ENCODE measurements around the gene ATL2. TPM values are rescaled to one million over a fixed set of nuclear protein-coding genes. Genes with fewer than 3 reads are reported as not detected.

ATL2 gene
- total RNA-seq, 1 experiment from 2014 or later: 66.7 TPM

GRCh38 chr2:38281095-38281742 lies 95.9 kb downstream of the ATL2 start:
- H3K9me3 ChIP-seq (ENCODE audit: control insufficient read depth, low read depth, low read length): no peaks in the 10 kb centered on the region
- H3K27ac ChIP-seq (ENCODE audit: insufficient read length, low read depth, low read length): no peak overlapping the region
- H2BK120ac ChIP-seq (ENCODE audit: low read depth, low read length, poor library complexity, severe bottlenecking): no peak overlapping the region
- H2AFZ ChIP-seq (ENCODE audit: low read length): no peak overlapping the region
- H2BK20ac ChIP-seq (ENCODE audit: low read depth, low read length, poor library complexity, severe bottlenecking): no peak overlapping the region
- Mint-ChIP-seq H3K4me1 (peaks cover 26 to 30% of the 10 kb centered on the region in 2 experiments), H3K4me3 (no peak overlapping the region), H3K27ac (no peak overlapping the region), H3K27me3 (ENCODE audit: low read depth) (peaks cover 19% of the 10 kb centered on the region), H3K9me3 (no peaks in the 10 kb centered on the region; a peak in 1 of 5 replicates), H3K36me3 (ENCODE audit: insufficient read depth in 1 of 3, low read depth in 3 of 3) (peaks cover 0 to 10% (median 0%) of the 10 kb centered on the region in 3 experiments; a peak in 2 of 7 replicates)
- no peaks in the 10 kb centered on the region for H3K79me1 ChIP-seq (ENCODE audit: insufficient read depth, low read depth, low read length, poor library complexity, severe bottlenecking)
- H4K8ac ChIP-seq (replicated peaks; ENCODE audit: insufficient read length, low read depth, low read length): no peak overlapping the region
- H4K91ac ChIP-seq (ENCODE audit: insufficient read length, low read depth, low read length): no peak overlapping the region
- H3K14ac ChIP-seq (ENCODE audit: insufficient read depth, low read length): no peak overlapping the region
- H2AK5ac ChIP-seq (ENCODE audit: insufficient read length, low read length): no peak overlapping the region
- no peaks in the 10 kb centered on the region for H3K23me2 ChIP-seq (ENCODE audit: insufficient read length, low read depth, low read length, poor library complexity, severe bottlenecking)
- H2BK12ac ChIP-seq (ENCODE audit: insufficient read length, low read depth, low read length): no peak overlapping the region
- no peak overlapping the region for H4K5ac ChIP-seq (ENCODE audit: insufficient read length, low read depth, low read length)
- H2BK15ac ChIP-seq (ENCODE audit: low read depth, low read length): no peak overlapping the region
- no CpG with 5 or more reads among the region's 6 CpGs for WGBS (ENCODE audit: extremely low coverage, insufficient read length, low lambda C conversion rate)
- TF ChIP-seq CTCF (conservative IDR thresholded peaks at IDR 0.05): no peak
- H2BK5ac ChIP-seq (ENCODE audit: insufficient read length, low read length): no peak overlapping the region
- no peak overlapping the region for H3K4ac ChIP-seq (ENCODE audit: low read depth, low read length)
- no peak overlapping the region for H3K4me2 ChIP-seq (ENCODE audit: insufficient read depth, insufficient read length, low read length)
- H3K18ac ChIP-seq (ENCODE audit: insufficient read length, low read depth, low read length): no peak overlapping the region
- H4K20me1 ChIP-seq (ENCODE audit: control insufficient read depth, insufficient read depth, insufficient read length): peaks cover 2% of the 10 kb centered on the region
- H3K27me3 ChIP-seq (ENCODE audit: insufficient read depth, low read length): no peaks in the 10 kb centered on the region; the same call in 1 of the 2 replicates
- H3K23ac ChIP-seq (ENCODE audit: insufficient read length, low read depth, low read length): no peak overlapping the region
- H3K9ac ChIP-seq (ENCODE audit: extremely low read depth, insufficient read length, low read length): no peak overlapping the region
- no peak for DNase-seq
- H3T11ph ChIP-seq (ENCODE audit: low read length): no peak overlapping the region
- H3K4me1 ChIP-seq (ENCODE audit: insufficient read depth, low read length): peaks cover 6% of the 10 kb centered on the region; the same call in 1 of the 2 replicates
- H3K56ac ChIP-seq (ENCODE audit: insufficient read length, low read depth, low read length): no peak overlapping the region
- no peaks in the 10 kb centered on the region for H3K79me2 ChIP-seq (ENCODE audit: insufficient read depth, low read length)

Data from H9 (cell line).